ENCODE results near the gene IQCK. TPM values are rescaled to one million over a fixed set of nuclear protein-coding genes. Genes with fewer than 3 reads are reported as not detected.

IQCK gene
- total and polyA plus RNA-seq, 11 donors: 5.6 to 17.4 (median 9.0) TPM

DNA sequence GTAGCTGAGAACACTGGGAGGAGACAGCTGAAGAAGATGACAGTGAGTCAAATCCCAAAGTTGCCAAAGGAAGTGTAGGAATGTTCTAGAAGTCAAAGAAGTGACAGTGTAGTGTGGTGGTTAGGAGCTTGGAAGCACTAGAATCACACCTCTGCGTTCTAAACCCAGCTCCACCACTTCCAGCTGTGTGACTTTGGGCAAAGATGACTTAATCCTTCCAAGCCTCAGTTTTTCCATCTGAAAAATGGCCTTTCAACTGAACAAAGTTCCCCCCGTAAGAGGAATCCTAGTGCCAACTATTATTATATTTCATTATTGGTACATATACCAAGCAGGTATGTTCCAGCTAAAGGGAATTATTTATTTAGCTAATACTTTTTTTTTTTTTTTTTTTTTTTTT is 56.0 kb downstream of the IQCK start:
- H3K27me3 ChIP-seq: no peaks in the 10 kb centered on the region
- H3K4me1 ChIP-seq: peaks cover 0 to 13% (median 8%) of the 10 kb centered on the region in 12 donors
- H3K4me3 ChIP-seq: no peak overlapping the region
- H3K27ac ChIP-seq: no peak overlapping the region
- ATAC-seq: no peak
- WGBS, 4 donors: 68 to 97% (median 84%) methylated on average over 2 of the region's 2 CpGs
- H3K9me3 ChIP-seq: peaks cover 0 to 12% (median 0%) of the 10 kb centered on the region in 12 donors
- TF ChIP-seq POLR2A (IDR thresholded peaks at IDR 0.05): no peak
- TF ChIP-seq, protein P1, sequence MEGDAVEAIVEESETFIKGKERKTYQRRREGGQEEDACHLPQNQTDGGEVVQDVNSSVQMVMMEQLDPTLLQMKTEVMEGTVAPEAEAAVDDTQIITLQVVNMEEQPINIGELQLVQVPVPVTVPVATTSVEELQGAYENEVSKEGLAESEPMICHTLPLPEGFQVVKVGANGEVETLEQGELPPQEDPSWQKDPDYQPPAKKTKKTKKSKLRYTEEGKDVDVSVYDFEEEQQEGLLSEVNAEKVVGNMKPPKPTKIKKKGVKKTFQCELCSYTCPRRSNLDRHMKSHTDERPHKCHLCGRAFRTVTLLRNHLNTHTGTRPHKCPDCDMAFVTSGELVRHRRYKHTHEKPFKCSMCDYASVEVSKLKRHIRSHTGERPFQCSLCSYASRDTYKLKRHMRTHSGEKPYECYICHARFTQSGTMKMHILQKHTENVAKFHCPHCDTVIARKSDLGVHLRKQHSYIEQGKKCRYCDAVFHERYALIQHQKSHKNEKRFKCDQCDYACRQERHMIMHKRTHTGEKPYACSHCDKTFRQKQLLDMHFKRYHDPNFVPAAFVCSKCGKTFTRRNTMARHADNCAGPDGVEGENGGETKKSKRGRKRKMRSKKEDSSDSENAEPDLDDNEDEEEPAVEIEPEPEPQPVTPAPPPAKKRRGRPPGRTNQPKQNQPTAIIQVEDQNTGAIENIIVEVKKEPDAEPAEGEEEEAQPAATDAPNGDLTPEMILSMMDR (IDR thresholded peaks at IDR 0.05): no peak
- no peaks in the 10 kb centered on the region for H3K36me3 ChIP-seq
- no peak for DNase-seq
- intact Hi-C loops (cut with DNase I): no loop called here

DNA sequence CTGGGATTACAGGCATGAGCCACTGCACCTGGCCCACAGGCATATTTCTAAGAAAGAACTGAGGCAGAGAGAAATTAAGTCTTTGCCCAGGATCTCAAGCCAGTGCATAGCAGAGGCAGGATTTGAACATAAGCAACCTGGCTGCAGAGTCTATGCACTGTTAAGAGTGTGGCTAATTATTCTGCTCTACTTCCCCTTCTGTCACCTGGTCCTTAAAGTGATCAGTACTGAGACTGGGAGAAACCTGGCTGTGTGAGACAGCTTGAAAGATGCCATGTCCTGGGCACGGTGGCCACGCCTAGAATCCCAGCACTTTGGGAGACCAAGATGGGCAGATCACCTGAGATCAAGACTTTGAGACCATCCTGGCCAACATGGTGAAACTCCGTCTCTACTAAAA is 58.1 kb downstream of the IQCK start:
- DNase-seq (no peak), ATAC-seq (no peak)
- no peaks in the 10 kb centered on the region for H3K9me3 ChIP-seq
- H3K4me3 ChIP-seq: no peak overlapping the region
- H3K36me3 ChIP-seq: no peaks in the 10 kb centered on the region
- peaks cover 0 to 13% (median 8%) of the 10 kb centered on the region in 12 donors for H3K4me1 ChIP-seq
- no peaks in the 10 kb centered on the region for H3K27me3 ChIP-seq
- H3K27ac ChIP-seq: no peak overlapping the region
- 95 to 99% (median 97%) methylated on average over 3 of the region's 3 CpGs for WGBS, 4 donors
- TF ChIP-seq, protein P1 (IDR thresholded peaks at IDR 0.05): no peak
- TF ChIP-seq POLR2A (IDR thresholded peaks at IDR 0.05): no peak
- intact Hi-C loops (cut with DNase I): no loop called here

- Histone ChIP-seq H3K4me1 (peaks cover 0 to 13% (median 8%) of the 10 kb centered on the region in 12 donors), H3K27ac (peak overlapping the region in 2 of 12 donors; percentile 6 to 64)
- no peak for ATAC-seq
Measured at GRCh38 chr16:19776565-19776964, 58.5 kb downstream of the IQCK start.

DNA sequence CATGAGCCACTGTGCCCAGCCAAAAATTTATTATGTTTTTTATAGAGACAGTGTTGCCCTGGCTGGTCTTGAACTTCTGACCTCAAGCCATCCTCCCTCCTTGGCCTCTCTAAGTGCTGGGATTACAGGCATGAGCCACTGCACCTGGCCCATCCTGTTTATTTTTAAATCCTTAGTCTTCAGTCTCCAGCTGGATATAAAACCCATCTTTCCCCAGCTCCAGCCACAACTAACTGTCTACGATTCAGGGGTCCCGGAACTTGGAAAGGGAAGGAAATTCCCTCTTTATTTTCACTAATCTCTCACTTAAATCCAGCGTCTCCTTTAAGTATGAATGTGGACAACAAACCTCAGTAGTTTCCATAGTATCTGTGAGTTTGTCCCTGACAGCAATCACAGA is 62.2 kb downstream of the IQCK start:
- Histone ChIP-seq H3K4me3 (no peak overlapping the region), H3K27me3 (no peaks in the 10 kb centered on the region), H3K4me1 (peaks cover 0 to 33% (median 17%) of the 10 kb centered on the region in 12 donors), H3K9me3 (no peaks in the 10 kb centered on the region), H3K27ac (no peak overlapping the region), H3K36me3 (no peaks in the 10 kb centered on the region)
- ATAC-seq (no peak), DNase-seq (no peak)
- 90 to 92% (median 91%) methylated on average over 3 of the region's 3 CpGs for WGBS, 4 donors
- TF ChIP-seq POLR2A (IDR thresholded peaks at IDR 0.05): no peak
- TF ChIP-seq, protein P1 (IDR thresholded peaks at IDR 0.05): no peak
- intact Hi-C loops (cut with DNase I): no loop called here

More at GRCh38 chr16:19776565-19776964, 58.5 kb downstream of the IQCK start:
- no peak for TF ChIP-seq POLR2A (IDR thresholded peaks at IDR 0.05)
- Histone ChIP-seq H3K9me3 (no peaks in the 10 kb centered on the region), H3K27me3 (no peaks in the 10 kb centered on the region), H3K36me3 (no peaks in the 10 kb centered on the region), H3K4me3 (no peak overlapping the region)
- no peak for DNase-seq
- WGBS, 4 donors: 87 to 94% (median 92%) methylated on average over 12 of the region's 12 CpGs
- intact Hi-C loops (cut with DNase I): no loop called here

DNA sequence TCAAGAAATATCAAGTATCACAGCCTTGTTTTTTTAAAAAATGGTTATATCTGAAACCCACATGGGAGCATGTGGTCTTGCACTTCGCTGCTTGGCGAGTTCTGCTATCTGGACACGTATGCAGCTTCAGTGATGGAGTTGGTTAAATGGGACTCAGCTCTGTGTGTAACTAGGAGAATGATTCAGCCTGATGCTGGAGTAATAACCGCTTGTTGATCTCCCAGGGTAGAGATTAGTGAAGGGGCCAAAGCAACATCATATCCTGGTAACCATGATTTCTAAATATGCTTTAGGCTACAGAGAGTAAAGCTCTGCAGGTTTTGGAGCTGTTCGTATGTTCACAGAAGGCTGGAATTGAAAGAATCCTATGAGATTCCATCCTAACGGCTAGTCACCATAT is 63.2 kb downstream of the IQCK start:
- no peak for DNase-seq
- H3K27me3 ChIP-seq: no peaks in the 10 kb centered on the region
- no peaks in the 10 kb centered on the region for H3K36me3 ChIP-seq
- H3K27ac ChIP-seq: no peak overlapping the region
- intact Hi-C loops (cut with DNase I): no loop called here
- no peak for ATAC-seq
- H3K4me1 ChIP-seq: peaks cover 0 to 33% (median 17%) of the 10 kb centered on the region in 12 donors
- TF ChIP-seq, protein P1 (IDR thresholded peaks at IDR 0.05): no peak
- TF ChIP-seq POLR2A (IDR thresholded peaks at IDR 0.05): no peak
- no peaks in the 10 kb centered on the region for H3K9me3 ChIP-seq
- H3K4me3 ChIP-seq: no peak overlapping the region
- WGBS, 4 donors: 84 to 91% (median 86%) methylated on average over 6 of the region's 6 CpGs

Measured in heart left ventricle (tissue), 16 donors.